Loucy (cell line): Measurements from ENCODE around the gene FBXO44.

Source experiments
- H2AFZ ChIP-seq: fragments of 200-600 bp; sonication (generic); 2 replicates; pipeline ENCODE4 v1.6.0; 2016; ENCODE audit warnings: antibody characterized with exemption, mild to moderate bottlenecking, low read length, moderate library complexity
- H3F3A ChIP-seq: fragments of 200-600 bp; 2 replicates; pipeline ENCODE4 v1.6.0; 2016; ENCODE audit warnings: antibody characterized with exemption, low read depth, mild to moderate bottlenecking
- H3K27me3 ChIP-seq: fragments of 200-600 bp; sonication (generic); 2 replicates; pipeline ENCODE4 v1.6.1; 2014; ENCODE audit warnings: low read length, mild to moderate bottlenecking; ENCODE audit not compliant: insufficient read depth, poor library complexity, severe bottlenecking
- H3K36me3 ChIP-seq: fragments of 200-600 bp; sonication (generic); 2 replicates; pipeline ENCODE4 v1.6.1; 2016; ENCODE audit warnings: low read length; ENCODE audit not compliant: insufficient read depth
- H3K4me1 ChIP-seq: fragments of 200-600 bp; sonication (generic); 2 replicates; pipeline ENCODE4 v1.5.1; 2014; ENCODE audit warnings: low read length, mild to moderate bottlenecking; ENCODE audit not compliant: insufficient read depth, poor library complexity, severe bottlenecking
- H3K4me2 ChIP-seq: fragments of 200-600 bp; sonication (generic); 2 replicates; pipeline ENCODE4 v1.6.0; 2014; ENCODE audit warnings: antibody characterized with exemption, low read length, low read depth, mild to moderate bottlenecking; ENCODE audit not compliant: poor library complexity, severe bottlenecking
- H3K4me3 ChIP-seq: fragments of 200-600 bp; sonication (generic); 2 replicates; pipeline ENCODE4 v1.5.1; 2014; ENCODE audit warnings: low read length, mild to moderate bottlenecking, mixed read lengths; ENCODE audit not compliant: poor library complexity, severe bottlenecking
- H3K79me2 ChIP-seq: fragments of 200-600 bp; sonication (generic); 2 replicates; pipeline ENCODE4 v1.6.1; 2014; ENCODE audit warnings: low read length; ENCODE audit not compliant: insufficient read depth
- H3K9ac ChIP-seq: fragments of 200-600 bp; sonication (generic); 2 replicates; pipeline ENCODE4 v1.6.0; 2014; ENCODE audit warnings: mild to moderate bottlenecking, low read depth, low read length, moderate library complexity; ENCODE audit not compliant: poor library complexity, severe bottlenecking
- H3K9me2 ChIP-seq: fragments of 200-600 bp; sonication (generic); replicated peaks from 2 replicates; pipeline ENCODE4 v1.6.1; 2016; ENCODE audit warnings: low read depth, low read length, mixed read lengths
- H3K9me3 ChIP-seq: fragments of 200-600 bp; sonication (generic); 2 replicates; pipeline ENCODE4 v1.6.1; 2014; ENCODE audit warnings: mild to moderate bottlenecking, antibody characterized with exemption, low read length, low read depth; ENCODE audit not compliant: insufficient read depth
- H4K20me1 ChIP-seq: fragments of 200-600 bp; sonication (generic); 2 replicates; pipeline ENCODE4 v1.6.0; 2014; ENCODE audit warnings: antibody characterized with exemption, low read length, mild to moderate bottlenecking; ENCODE audit not compliant: insufficient read depth, poor library complexity, severe bottlenecking
- EZH2phosphoT487 ChIP-seq: fragments of 200-600 bp; IDR thresholded peaks from 2 replicates; pipeline ENCODE4 v1.6.1; 2018; ENCODE audit warnings: antibody characterized with exemption, mild to moderate bottlenecking, moderate library complexity, borderline replicate concordance
- TF ChIP-seq, protein P1 (sequence below): fragments of 200-600 bp; sonication (generic); conservative IDR thresholded peaks from 2 replicates; pipeline ENCODE4 v1.5.1; 2014; ENCODE audit warnings: mild to moderate bottlenecking, antibody characterized with exemption, low read length

FBXO44 gene

DNA sequence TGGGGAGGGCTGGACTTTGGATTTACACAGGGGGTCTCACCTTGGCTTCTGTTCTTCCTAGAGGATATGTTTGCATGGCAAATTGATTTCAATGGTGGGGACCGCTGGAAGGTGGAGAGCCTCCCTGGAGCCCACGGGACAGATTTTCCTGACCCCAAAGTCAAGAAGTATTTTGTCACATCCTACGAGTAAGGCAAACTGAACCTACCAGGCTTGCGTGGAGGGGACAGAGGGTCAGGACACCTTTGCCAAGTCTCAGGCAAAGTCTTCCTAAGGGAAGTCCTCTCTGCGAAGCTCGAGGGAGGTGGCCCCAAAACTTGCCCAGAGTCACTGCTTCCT is 16.5 kb downstream of the FBXO44 start:
- Histone ChIP-seq H3K36me3 (peaks cover 38% of the 10 kb centered on the region; the same call in 1 of the 2 replicates), H3K4me3 (no peak overlapping the region), H3K4me2 (no peak overlapping the region), H3K4me1 (no peaks in the 10 kb centered on the region), H3K9me3 (no peaks in the 10 kb centered on the region), H3F3A (no peaks in the 10 kb centered on the region), H4K20me1 (no peaks in the 10 kb centered on the region), H3K27me3 (no peaks in the 10 kb centered on the region), H3K9me2 (no peaks in the 10 kb centered on the region), H3K9ac (no peak overlapping the region), H3K79me2 (peaks cover 12% of the 10 kb centered on the region; the same call in 1 of the 2 replicates), H2AFZ (no peak overlapping the region)
- TF ChIP-seq, protein P1, sequence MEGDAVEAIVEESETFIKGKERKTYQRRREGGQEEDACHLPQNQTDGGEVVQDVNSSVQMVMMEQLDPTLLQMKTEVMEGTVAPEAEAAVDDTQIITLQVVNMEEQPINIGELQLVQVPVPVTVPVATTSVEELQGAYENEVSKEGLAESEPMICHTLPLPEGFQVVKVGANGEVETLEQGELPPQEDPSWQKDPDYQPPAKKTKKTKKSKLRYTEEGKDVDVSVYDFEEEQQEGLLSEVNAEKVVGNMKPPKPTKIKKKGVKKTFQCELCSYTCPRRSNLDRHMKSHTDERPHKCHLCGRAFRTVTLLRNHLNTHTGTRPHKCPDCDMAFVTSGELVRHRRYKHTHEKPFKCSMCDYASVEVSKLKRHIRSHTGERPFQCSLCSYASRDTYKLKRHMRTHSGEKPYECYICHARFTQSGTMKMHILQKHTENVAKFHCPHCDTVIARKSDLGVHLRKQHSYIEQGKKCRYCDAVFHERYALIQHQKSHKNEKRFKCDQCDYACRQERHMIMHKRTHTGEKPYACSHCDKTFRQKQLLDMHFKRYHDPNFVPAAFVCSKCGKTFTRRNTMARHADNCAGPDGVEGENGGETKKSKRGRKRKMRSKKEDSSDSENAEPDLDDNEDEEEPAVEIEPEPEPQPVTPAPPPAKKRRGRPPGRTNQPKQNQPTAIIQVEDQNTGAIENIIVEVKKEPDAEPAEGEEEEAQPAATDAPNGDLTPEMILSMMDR: no peak
- TF ChIP-seq EZH2phosphoT487: no peak

DNA sequence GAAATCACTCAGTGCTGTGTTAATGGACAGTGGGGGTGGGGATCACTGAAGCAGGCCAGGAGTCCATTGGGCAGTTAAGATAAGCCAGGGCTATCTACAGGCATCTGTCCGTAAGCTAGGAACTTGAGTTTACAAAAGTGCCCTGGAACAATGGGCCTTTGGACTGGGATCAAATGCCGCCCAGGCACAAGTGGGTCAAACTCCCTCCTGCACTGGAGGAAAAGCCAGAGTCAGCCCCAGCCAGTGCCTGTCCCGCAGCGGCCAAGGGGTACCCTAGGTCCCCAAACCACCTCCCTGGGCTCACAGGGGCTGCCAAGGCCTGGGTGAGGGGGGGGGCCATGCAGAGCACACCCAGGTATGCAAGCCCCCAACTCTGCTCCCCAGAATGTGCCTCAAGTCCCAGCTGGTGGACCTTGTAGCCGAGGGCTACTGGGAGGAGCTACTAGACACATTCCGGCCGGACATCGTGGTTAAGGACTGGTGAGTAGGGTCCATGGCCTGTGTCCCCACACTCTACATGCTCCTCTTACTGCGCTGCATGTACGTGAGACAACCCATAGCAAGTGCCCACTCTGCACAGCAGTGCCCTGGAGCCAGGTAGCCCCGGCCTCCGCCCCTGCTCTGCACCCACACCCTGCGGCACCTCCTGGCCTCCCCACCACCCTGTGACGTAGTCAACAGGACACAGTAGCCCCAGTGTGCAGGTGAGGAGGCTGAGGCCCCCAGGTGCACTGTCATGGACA is 17.0 kb downstream of the FBXO44 start:
- Histone ChIP-seq H3K36me3 (peaks cover 43% of the 10 kb centered on the region; the same call in 1 of the 2 replicates), H2AFZ (no peak overlapping the region), H3K9me3 (no peaks in the 10 kb centered on the region), H3K4me3 (no peak overlapping the region), H3K4me2 (no peak overlapping the region), H3K27me3 (no peaks in the 10 kb centered on the region), H3K4me1 (no peaks in the 10 kb centered on the region), H3F3A (no peaks in the 10 kb centered on the region), H3K79me2 (peaks cover 17% of the 10 kb centered on the region; the same call in 1 of the 2 replicates), H3K9ac (no peak overlapping the region), H4K20me1 (no peaks in the 10 kb centered on the region), H3K9me2 (no peaks in the 10 kb centered on the region)
- TF ChIP-seq EZH2phosphoT487: no peak
- TF ChIP-seq, protein P1: no peak

GRCh38 chr1:11673089-11673769 is 18.6 kb downstream of the FBXO44 start:
- Histone ChIP-seq H3K4me3 (no peak overlapping the region), H3K4me1 (no peaks in the 10 kb centered on the region), H3K9me3 (no peaks in the 10 kb centered on the region), H4K20me1 (peaks cover 4% of the 10 kb centered on the region), H3F3A (no peaks in the 10 kb centered on the region), H3K4me2 (no peak overlapping the region), H2AFZ (no peak overlapping the region), H3K79me2 (peaks cover 28% of the 10 kb centered on the region; the same call in 1 of the 2 replicates), H3K27me3 (no peaks in the 10 kb centered on the region), H3K9me2 (no peaks in the 10 kb centered on the region), H3K36me3 (peaks cover 47% of the 10 kb centered on the region; the same call in 1 of the 2 replicates), H3K9ac (no peak overlapping the region)
- TF ChIP-seq, protein P1: no peak
- TF ChIP-seq EZH2phosphoT487: no peak
